NCI-H146 treated with DMSO at 0.1 percent for 48 hours (cell line): ENCODE measurements around the gene LSMEM2.

ENCODE experiments used
- DNase-seq: peaks from one replicate; lab custom pipeline; 2025; ENCODE audit not compliant: unreplicated experiment; lab: John Stamatoyannopoulos, UW

The LSMEM2 gene

DNA sequence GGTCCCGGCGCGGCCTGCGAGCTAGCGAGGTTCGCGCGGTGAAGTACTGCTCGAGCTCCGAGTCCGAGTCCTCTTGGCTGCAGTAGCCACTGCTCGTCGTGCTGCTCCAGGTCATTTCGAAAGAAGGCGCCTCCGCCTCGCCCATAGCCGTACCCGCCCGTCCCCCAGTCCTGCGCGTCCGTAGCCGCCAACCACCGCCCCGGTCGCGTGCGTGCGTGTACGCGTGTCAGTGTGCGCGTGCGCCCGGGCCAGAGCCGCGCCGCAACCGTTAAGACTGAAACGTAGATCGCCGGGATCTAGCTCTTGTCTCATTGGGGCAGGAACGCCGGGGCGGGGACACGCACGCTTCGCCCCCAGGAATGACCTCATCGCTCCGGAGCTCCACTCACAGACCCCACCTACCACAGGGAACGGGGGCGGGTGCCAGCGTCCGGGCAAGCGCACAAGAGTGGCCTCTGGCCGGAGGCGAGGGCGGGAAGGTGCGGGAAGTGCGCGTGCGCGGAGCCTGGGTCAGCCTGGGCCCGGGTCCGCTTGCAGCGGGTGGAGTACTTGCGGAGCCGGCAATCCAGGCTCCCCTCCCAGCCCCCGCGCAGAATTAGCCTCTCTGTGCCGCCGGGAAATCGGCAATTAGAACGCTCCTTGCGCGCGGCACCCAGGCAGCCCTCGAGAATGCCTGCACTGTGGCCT is 58.4 kb downstream of the LSMEM2 start:
- DNase-seq, result peak; percentile 90
